GM12878 (cell line): ENCODE data around the gene MRPL54. TPM values are rescaled to one million over a fixed set of nuclear protein-coding genes. Genes with fewer than 3 reads are reported as not detected.

Source experiments
- ATAC-seq: fragments of 200-7000 bp; cut with Tn5 transposase; 3 replicates; pipeline ENCODE4 v1.9.1; 2020; ENCODE audit warnings: mild to moderate bottlenecking, moderate library complexity
- BruUV-seq: library from RNA; stranded (reverse); fragments of 400-500 nt; replicated peaks from 2 replicates; lab custom pipeline; 2021; lab: Mats Ljungman, UMichigan
- CTCF ChIA-PET: fragments of 300-600 bp; sonication (Branson Sonifier 250); formaldehyde crosslinking; extraction: SDS; loops from one replicate; lab custom pipeline; 2021; ENCODE audit warnings: inconsistent platforms; lab: Yijun Ruan, JAX
- POLR2A ChIA-PET: fragments of 350-600 bp; formaldehyde crosslinking; extraction: SDS; loops from one replicate; lab custom pipeline; 2021; ENCODE audit warnings: inconsistent platforms; lab: Charles Lee
- RAD21 ChIA-PET: fragments of 300-600 bp; sonication (Branson Sonifier 250); formaldehyde crosslinking; loops from one replicate; lab custom pipeline; 2023; ENCODE audit warnings: antibody characterized with exemption; ENCODE audit not compliant: unreplicated experiment; lab: Charles Lee
- SMC1A ChIA-PET: fragments of 300-600 bp; sonication (Branson Sonifier 250); formaldehyde crosslinking; loops from one replicate; lab custom pipeline; 2023; ENCODE audit not compliant: unreplicated experiment, uncharacterized antibody; lab: Charles Lee
- DNase-seq: peaks from one replicate; pipeline ENCODE4 v3.0.0-alpha.2; 2011; ENCODE audit warnings: low read depth, low spot score
- FAIRE-seq: peaks from 3 replicates; lab custom pipeline; 2011; peaks lifted over from hg19 to GRCh38; lab: Jason Lieb, UNC
- H2AFZ ChIP-seq: 2 replicates; pipeline ENCODE4 v1.6.0; 2011; ENCODE audit warnings: low read depth, low read length, control low read depth; ENCODE audit not compliant: control insufficient read depth
- H3K27ac ChIP-seq: 2 replicates; pipeline ENCODE4 v1.5.1; 2011; ENCODE audit warnings: control low read depth; ENCODE audit not compliant: control insufficient read depth, insufficient read depth
- H3K27me3 ChIP-seq, 2 experiments: replicated peaks in 1 of 2; 2 replicates each; pipeline versions ENCODE4 v1.6.0 to v1.6.1; 2011; ENCODE audit warnings: low read length in 1 of 2; ENCODE audit not compliant: control insufficient read depth in 2 of 2, insufficient read depth in 2 of 2
- H3K36me3 ChIP-seq, 2 experiments: 2 replicates each; pipeline ENCODE4 v1.5.1; 2011; ENCODE audit warnings: low read length in 1 of 2; ENCODE audit not compliant: control insufficient read depth in 2 of 2, insufficient read depth in 2 of 2
- H3K4me1 ChIP-seq: 2 replicates; pipeline ENCODE4 v1.6.1; 2011; ENCODE audit warnings: mild to moderate bottlenecking, low read length, moderate library complexity, mixed read lengths; ENCODE audit not compliant: control insufficient read depth, insufficient read depth
- H3K4me2 ChIP-seq: 2 replicates; pipeline ENCODE4 v1.6.0; 2011; ENCODE audit warnings: control low read depth; ENCODE audit not compliant: control insufficient read depth, insufficient read depth
- H3K4me3 ChIP-seq: fragments of 200-600 bp; sonication (generic); 2 replicates; pipeline ENCODE4 v1.5.1; 2016
- H3K79me2 ChIP-seq: 2 replicates; pipeline ENCODE4 v1.6.0; 2011; ENCODE audit warnings: low read length; ENCODE audit not compliant: control insufficient read depth, insufficient read depth
- H3K9ac ChIP-seq: 2 replicates; pipeline ENCODE4 v1.8.0; 2011; ENCODE audit warnings: low read length, control low read depth, mixed read lengths; ENCODE audit not compliant: control insufficient read depth, insufficient read depth
- H3K9me3 ChIP-seq: replicated peaks from 3 replicates; pipeline ENCODE4 v1.5.1; 2011; ENCODE audit warnings: mild to moderate bottlenecking, low read length; ENCODE audit not compliant: control insufficient read depth, insufficient read depth
- H4K20me1 ChIP-seq: 2 replicates; pipeline ENCODE4 v1.6.0; 2011; ENCODE audit not compliant: control insufficient read depth, insufficient read depth
- BACH1 ChIP-seq: fragments of 450-650 bp; IDR thresholded peaks from 2 replicates; pipeline ENCODE4 v1.6.1; 2017; ENCODE audit warnings: mild to moderate bottlenecking, borderline replicate concordance
- CBX5 ChIP-seq: sonication (generic); IDR thresholded peaks from 2 replicates; pipeline ENCODE4 v1.6.1; 2016; ENCODE audit warnings: low read depth, moderate library complexity, mild to moderate bottlenecking, inconsistent platforms
- EZH2 ChIP-seq: IDR thresholded peaks from 2 replicates; pipeline ENCODE4 v1.6.1; 2012; ENCODE audit warnings: low read depth, mild to moderate bottlenecking, control low read depth, inconsistent platforms, low read length, borderline replicate concordance; ENCODE audit not compliant: control insufficient read depth
- SPI1 ChIP-seq: IDR thresholded peaks from 2 replicates; pipeline ENCODE4 v1.6.1; 2011; ENCODE audit warnings: low read depth, mild to moderate bottlenecking, low read length, moderate library complexity, borderline replicate concordance; ENCODE audit not compliant: insufficient read depth
- WRNIP1 ChIP-seq: IDR thresholded peaks from 2 replicates; pipeline ENCODE4 v1.6.1; 2011; ENCODE audit warnings: low read depth, low read length, improper control_type of control experiment, borderline replicate concordance
- WGBS: methylation state at CpG from one replicate; pipeline ENCODE4 v1.1.6; 2016; ENCODE audit warnings: low lambda C conversion rate; ENCODE audit not compliant: insufficient replicate concordance, insufficient coverage; ENCODE audit errors: missing lambda C conversion rate; 5-methylcytosine and 5-hydroxymethylcytosine counted together
- in situ Hi-C: fragments of 300-500 bp; cut with MboI; formaldehyde crosslinking; loops from 9 replicates; pipeline ENCODE4 v1.14.3; 2018; ENCODE audit warnings: mixed read lengths
- intact Hi-C: fragments of 100-400 bp; cut with micrococcal nuclease; formaldehyde crosslinking; loops from one replicate; pipeline ENCODE4 v1.14.2; 2022; ENCODE audit not compliant: unreplicated experiment
- polyA plus RNA-seq, 11 experiments: library from polyadenylated mRNA; depleted of rRNA in 4 of 11; unstranded in 6 of 11; stranded (reverse) in 5 of 11; fragments of >200 nt; fragmentation: Nextera tagmentation in 4 of 11; fragmentation: Illumina TruSeq in 1 of 11; extraction: Ambion mirVana in 4 of 11; extraction: Trizol in 1 of 11; gene quantifications; 1 replicate in 1 of 11; 2 replicates in 10 of 11; pipeline versions ENCODE4 v1.2.1 to v1.2.3, GENCODE V29; 2011 to 2016; ENCODE audit warnings: inconsistent platforms in 2 of 11, missing spikeins in 2 of 11, low read depth in 1 of 11
- total RNA-seq, 4 experiments: library from RNA; depleted of rRNA in 3 of 4; stranded (reverse); fragments of >200 nt in 3 of 4; fragmentation: Illumina TruSeq in 1 of 4; extraction: Trizol in 1 of 4; gene quantifications; 2 replicates each; pipeline versions ENCODE4 v1.2.1 to v1.2.3, GENCODE V29; 2013 to 2021

MRPL54 gene
- total and polyA plus RNA-seq, 10 of the 15 experiments (the other 5 are each of a cell fraction or from before 2014, with no cell fraction given): 3.1 to 98.7 (median 75.2) TPM

DNA sequence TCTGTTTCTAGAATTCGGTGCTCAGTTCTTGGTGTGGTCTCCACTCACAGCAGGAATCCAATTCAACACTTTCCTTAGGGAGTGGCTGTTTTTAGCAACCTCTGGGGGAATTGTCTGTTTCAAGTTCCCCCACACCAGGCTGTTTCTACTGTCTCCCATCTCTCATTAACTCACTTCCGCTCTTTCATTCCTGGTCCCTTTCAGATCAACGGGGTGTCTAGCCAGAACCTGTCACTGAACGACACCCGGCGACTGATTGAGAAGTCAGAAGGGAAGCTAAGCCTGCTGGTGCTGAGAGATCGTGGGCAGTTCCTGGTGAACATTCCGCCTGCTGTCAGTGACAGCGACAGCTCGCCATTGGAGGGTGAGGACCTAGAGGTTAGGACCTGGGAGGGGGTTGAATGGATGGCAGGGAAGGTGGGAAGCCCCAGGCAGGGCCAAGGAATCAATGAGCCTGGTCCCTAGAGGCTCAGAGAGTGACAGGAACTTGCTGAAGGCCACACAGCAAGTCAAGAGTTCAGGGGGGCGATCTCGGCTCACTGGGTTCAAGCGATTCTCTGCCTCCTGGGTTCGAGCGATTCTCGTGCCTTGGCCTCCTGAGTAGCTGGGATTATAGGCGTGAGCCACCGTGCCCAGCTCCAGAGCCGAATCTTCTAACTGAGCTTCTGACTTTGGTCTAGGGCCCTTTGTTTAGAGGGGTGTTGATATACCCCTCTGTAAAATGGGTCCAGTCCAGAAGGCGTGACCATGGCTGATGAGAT lies 28.8 kb upstream of the MRPL54 start:
- BruUV-seq: no TSS peak
- WGBS: 48% methylated on average over 20 of the region's 20 CpGs

GRCh38 chr19:3734310-3734600 lies 28.2 kb upstream of the MRPL54 start:
- Histone ChIP-seq H4K20me1 (no peaks in the 10 kb centered on the region), H3K27me3 (no peaks in the 10 kb centered on the region), H3K79me2 (no peaks in the 10 kb centered on the region), H3K9me3 (no peaks in the 10 kb centered on the region), H3K4me2 (no peak overlapping the region), H3K4me1 (no peaks in the 10 kb centered on the region), H2AFZ (no peak overlapping the region), H3K4me3 (no peak overlapping the region), H3K36me3 (no peaks in the 10 kb centered on the region), H3K27ac (no peak overlapping the region), H3K9ac (no peak overlapping the region)
- FAIRE-seq: no peak
- ChIA-PET SMC1A (no interaction called here), RAD21 (interaction anchor here (0.6 kb wide), 1 partner anchor 268 kb away, joined by 3 read pairs; no protein-coding TSS in a partner anchor), CTCF (no interaction called here), POLR2A (no interaction called here)
- no peak for ATAC-seq
- 66% methylated on average over 11 of the region's 14 CpGs for WGBS
- intact Hi-C loops (no loop called here), in situ Hi-C loops (no loop called here)
- no TSS peak for BruUV-seq
- TF ChIP-seq CBX5 (no peak), BACH1 (no peak), EZH2 (no peak)
- no peak for DNase-seq

More for the DNA sequence above, 28.8 kb upstream of the MRPL54 start:
- Histone ChIP-seq H3K79me2 (no peaks in the 10 kb centered on the region), H3K36me3 (no peaks in the 10 kb centered on the region), H3K4me2 (no peak overlapping the region), H3K27me3 (no peaks in the 10 kb centered on the region), H2AFZ (no peak overlapping the region), H3K9me3 (no peaks in the 10 kb centered on the region), H4K20me1 (no peaks in the 10 kb centered on the region), H3K4me1 (no peaks in the 10 kb centered on the region), H3K9ac (no peak overlapping the region), H3K4me3 (no peak overlapping the region), H3K27ac (no peak overlapping the region)
- ChIA-PET RAD21 (interaction anchor here (0.6 kb wide), 1 partner anchor 267 kb away, joined by 3 read pairs; no protein-coding TSS in a partner anchor), POLR2A (no interaction called here), CTCF (no interaction called here), SMC1A (no interaction called here)
- ATAC-seq (no peak), DNase-seq (no peak), FAIRE-seq (no peak)
- intact Hi-C loops: no loop called here
- no peak for TF ChIP-seq WRNIP1
- TF ChIP-seq SPI1: peak; percentile 26; the same call in 1 of the 2 replicates
- in situ Hi-C loops: no loop called here
